ENCODE results near the gene PLPP4.

PLPP4 gene

DNA sequence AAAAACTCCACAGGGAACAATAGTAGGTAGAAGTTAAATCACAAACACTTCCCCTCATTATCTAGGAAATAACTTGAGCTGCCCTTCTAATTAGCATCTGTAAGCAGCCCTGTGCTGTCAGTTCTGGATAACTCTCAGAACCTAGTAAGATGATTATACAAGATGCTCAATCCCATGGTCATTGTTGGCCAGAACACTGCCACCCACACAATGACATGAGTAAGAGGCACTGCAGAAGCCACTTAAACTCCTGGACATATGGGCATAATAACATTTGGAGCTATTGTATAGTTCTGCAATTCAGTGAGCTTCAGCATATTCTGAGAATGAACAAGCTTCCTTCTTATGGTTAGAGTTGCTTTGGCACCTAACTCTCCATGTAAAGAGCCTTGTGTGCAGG, 153.8 kb downstream of the PLPP4 start:
- no peak for DNase-seq (ENCODE audit: low spot score)

DNA sequence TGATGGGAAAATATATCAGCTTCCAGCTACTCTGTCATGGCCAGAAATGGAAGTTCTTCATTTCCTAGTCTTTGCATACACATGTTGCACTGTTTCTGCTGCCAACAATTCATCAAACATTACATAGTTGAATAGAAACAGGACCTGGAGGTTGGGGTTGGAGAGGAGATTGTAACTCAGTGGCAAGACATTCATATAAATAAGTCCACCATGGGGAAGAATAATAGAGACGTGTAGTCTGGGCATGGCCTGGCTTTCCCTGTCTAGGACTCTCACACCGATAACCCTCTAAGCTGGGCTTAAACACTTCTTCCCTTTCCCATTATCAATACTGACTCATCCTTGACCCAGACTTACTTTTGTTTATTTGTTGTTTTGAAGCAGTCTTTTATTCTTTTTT, 155.7 kb downstream of the PLPP4 start:
- DNase-seq (ENCODE audit: low spot score): no peak

GRCh38 chr10:120613180-120613579, 156.2 kb downstream of the PLPP4 start:
- DNase-seq (ENCODE audit: low spot score): no peak

GRCh38 chr10:120614680-120615079, 157.7 kb downstream of the PLPP4 start:
- DNase-seq (ENCODE audit: low spot score): no peak

DNA sequence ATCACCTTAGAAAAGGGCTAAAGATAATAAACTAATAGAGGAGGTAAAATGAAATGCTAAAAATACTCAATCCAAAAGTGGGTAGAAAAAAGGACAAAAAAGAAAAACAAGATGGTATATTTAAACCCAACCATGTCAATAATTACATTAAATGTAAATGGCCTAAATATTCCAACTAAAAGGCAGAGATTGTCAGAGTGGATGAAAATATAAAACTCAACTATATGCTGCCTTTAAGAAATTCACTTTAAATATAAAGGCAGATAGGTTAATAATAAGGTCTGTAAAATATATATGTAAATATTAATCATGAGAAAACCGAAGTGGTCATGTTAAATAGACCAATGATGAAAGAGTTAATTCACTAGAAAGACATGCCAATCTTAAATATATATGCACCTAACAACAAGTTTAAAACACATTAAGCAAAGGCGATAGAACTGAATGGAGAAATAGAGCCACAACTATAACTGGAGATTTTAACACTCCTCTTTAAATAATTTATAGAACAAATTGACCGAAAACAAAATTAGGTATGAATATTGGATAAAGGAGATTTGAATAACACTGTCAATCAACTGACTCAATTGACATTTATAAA, 159.4 kb downstream of the PLPP4 start:
- DNase-seq (ENCODE audit: low spot score): no peak

- no peak for DNase-seq (ENCODE audit: low spot score)
Measured at GRCh38 chr10:120628197-120628596, 171.2 kb downstream of the PLPP4 start.

DNA sequence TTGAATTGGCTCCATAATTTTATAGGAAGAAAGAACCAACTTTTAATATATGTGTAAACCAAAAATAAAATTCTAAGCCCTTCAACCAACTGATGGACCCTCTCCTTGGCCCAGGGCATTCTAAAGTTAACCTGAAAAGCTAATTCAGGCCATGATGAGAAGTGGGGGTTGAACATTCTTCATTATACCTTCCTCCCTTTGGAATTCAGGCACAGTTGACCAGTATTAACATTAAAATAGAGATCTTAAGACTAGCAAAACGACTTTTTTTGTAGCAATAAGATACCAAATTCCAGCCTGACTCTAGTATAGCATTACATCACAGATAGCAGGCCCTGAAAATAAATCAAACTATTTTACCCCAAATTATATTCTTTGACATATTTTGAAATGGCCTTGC, 173.2 kb downstream of the PLPP4 start:
- DNase-seq (ENCODE audit: low spot score): no peak

DNA sequence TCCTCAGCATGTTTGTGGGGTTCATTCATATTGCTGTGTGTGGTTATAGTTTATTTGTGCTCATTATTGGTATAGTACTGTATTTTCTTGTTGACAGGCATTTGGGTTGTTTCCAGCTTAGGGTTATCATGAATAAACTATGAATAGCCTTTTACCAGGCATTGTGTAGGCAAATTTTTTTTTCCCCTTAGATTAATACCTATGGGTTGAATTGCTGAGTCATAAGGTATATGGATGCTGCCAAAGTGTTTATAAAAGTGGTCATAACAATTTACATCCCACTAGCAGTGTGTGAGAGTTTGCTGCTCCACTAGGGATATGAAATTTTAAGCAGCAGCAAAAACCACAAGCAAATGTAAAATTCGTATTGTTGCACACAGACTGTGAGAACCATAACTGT, 175.0 kb downstream of the PLPP4 start:
- no peak for DNase-seq (ENCODE audit: low spot score)

DNA sequence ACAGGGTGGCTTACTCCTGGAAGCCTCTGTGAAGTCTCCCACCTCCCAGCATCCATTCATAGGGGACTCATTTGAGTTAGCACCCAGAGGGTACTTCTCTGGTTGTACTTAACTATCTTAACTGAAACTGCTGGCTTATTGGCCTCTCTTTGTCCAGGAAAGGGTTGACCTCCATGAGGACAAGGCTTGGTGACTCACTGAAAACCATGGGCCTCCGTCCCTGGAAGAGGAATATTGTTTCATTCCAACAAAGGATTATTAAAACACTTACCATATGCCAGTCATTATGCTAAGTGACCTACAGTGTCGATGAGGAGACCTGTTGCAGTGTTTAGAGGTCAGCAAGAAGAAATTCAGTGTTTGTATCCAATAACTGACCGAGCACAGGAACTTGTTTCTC, 175.9 kb downstream of the PLPP4 start:
- DNase-seq (ENCODE audit: low spot score): no peak

DNA sequence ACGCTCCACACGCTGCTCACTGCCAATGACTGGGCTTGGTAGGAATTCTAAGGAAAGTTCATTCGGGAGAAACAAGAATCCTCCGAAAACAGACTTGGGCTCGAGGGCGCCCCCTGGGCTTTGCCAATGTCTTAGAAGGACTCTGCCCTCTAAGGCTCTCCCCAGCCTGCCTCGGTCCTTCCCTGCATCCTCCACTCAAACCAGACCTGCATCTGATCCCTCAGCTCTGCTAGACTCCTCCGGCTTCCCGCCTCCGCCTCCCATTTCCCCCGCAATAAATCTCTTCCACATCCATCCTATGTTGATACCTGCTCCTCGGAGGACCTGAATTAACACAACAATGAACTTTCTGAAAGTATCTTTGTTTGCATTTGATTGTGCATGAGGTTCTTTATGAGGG, 177.6 kb downstream of the PLPP4 start:
- no peak for DNase-seq (ENCODE audit: low spot score)
